Medulla oblongata (tissue), 1 donor: Measurements from ENCODE around the gene MIA.
"Not testable (repeated sequence)": the region's sequence is repeated elsewhere in the genome, so short reads cannot be mapped to it uniquely, and the experiment has no call there.

Experiments used
- DNase-seq: peaks from one replicate; pipeline ENCODE4 v3.0.0-alpha.2; 2015; ENCODE audit errors: extremely low spot score

The MIA gene

DNA sequence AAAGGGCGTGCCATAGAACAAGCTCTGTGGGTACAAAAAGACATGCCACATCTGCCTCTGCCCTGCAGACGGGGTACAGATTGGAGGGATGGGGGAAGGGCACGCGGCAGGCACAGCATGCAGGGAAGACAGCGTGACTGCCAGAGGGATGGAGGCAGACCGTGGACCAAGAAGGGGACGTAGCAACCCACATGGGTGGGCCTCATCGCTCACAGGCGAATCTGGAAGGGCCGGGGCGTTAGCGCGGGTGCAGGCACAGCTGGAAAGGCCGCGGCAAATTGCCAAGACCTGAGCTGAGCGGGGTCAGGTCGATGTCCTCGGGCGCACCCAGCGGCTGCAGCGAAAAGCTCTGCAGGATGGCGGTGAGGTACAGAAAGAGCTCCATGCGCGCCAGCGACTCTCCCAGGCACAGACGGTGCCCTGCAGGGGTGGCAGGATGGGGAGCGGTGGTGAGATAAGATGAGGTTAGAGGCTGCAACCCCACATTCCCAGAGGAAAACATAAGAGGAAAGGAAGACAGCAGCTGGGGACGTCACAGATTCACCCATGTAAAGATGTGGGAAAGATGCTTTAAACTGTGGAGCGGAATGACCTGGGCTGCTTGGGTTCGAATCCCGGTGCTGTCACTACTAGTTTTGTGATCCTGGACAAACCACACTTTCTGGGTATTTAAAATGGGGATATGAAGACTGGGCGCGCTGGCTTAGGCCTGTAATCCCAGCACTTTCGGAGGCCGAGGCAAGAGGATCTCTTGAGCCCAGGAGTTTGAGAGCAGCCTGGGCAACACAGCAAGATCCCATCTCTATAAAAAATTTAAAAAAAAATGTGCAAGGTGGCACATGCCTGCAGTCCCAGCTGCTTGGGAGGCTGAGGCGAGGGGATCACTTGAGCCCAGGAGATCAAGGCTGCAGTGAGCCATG, 43.4 kb downstream of the MIA start:
- peak; percentile 50 for DNase-seq

DNA sequence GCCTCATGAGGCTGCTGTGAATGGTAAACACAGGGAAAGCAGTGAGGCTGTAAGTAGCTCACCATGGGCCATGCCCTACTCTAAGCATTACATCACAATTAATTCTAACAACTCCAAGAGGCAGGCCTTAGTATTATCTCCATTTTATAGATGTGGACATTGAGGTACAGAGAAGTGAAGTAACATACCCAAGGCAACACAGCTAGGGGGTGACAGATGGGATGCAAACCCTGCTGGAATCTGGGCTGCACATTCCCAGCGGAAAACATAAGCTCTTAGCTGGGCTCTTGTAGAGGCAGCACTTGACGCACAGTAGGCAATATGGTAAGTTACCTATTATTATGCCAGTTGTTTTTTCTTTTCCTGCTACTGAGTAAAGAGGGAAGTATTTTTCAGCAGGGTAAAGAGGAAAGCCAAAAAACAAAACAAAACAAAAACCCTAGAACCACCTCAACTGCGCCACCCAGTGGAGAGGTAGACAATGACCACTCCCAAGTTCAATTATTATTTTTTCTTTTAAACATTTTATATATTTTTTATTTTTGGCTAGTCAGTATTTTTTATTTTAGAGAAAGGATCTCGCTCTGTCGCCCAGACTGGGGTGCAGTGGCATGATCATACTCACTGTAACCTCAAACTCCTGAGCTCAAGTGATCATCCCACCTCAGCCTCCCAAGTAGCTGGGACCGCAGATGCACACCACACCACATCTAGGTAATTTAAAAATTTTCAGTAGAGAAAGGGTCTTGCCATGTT, 44.3 kb downstream of the MIA start:
- DNase-seq, result peak; percentile 67

DNA sequence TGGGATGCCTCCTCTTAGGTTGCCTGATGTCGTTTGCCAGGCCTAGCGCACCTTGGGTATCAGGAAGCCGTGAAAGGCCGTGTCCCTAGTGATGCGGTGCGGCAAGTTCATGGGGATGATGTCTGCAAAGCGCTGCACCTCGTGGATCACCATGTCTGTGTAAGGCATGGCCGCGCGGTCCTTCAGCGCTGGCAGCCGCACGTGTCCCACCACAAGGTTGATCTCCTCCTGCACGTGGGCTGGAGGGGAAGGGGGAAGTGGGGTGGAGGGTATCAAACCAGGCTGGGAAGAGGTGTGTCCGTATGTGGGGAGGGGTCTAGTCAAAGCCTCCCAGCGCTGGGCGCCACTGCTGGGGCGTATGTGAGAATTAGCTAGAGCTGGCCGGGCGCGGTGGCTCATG, 46.8 kb downstream of the MIA start:
- DNase-seq, result no peak

DNA sequence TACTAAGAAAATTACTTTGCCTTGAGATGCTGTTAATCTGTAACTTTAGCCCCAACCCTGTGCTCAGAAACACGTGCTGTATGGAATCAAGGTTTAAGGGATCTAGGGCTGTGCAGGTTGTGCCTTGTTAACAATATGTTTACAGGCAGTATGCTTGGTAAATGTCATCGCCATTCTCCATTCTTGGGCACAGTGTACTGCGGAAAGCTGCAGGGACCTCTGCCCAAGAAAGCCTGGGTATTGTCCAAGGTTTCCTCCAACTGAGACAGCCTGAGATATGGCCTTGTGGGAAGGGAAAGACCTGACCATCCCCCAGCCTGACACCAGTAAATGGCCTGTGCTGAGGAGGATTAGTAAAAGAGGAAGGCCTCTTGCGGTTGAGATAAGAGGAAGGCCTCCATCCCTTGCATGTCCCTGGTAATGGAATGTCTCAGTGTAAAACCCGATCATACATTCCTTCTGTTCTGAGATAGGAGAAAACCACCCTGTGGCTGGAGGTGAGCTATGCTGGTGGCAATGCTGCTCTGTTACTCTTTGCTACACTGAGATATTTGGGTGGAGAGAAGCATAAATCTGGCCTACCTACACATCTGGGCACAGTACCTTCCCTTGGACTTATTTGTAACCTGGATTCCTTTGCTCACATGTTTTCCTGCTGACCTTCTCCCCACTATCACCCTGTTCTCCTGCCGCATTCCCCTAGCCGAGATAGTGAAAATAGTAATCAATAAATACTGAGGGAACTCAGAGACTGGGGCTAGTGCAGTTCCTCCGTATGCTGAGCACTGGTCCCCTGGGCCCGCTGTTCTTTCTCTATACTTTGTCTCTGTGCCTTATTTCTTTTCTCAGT, 47.6 kb downstream of the MIA start:
- peak; percentile 53 for DNase-seq

DNA sequence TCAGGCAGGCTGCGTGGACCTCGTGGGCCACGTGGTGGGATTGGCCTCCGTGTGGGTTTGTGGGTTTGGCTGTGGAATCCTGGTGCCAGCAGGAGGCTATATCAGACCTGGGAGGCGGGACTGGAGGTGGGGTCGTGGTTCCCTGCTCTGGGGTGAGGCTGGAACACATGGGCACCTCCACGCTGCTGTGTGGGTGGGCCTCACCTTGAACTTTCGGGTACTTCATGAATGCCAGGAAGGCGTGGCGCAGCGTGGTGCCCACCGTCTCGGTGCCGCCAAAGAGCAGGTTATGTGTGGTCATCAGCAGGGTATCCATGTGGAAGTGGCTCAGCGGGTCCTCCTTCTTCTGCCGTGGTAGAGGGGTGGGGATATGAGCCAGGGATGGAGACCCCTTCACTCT, 49.6 kb downstream of the MIA start:
- DNase-seq, result not testable (repeated sequence)

DNA sequence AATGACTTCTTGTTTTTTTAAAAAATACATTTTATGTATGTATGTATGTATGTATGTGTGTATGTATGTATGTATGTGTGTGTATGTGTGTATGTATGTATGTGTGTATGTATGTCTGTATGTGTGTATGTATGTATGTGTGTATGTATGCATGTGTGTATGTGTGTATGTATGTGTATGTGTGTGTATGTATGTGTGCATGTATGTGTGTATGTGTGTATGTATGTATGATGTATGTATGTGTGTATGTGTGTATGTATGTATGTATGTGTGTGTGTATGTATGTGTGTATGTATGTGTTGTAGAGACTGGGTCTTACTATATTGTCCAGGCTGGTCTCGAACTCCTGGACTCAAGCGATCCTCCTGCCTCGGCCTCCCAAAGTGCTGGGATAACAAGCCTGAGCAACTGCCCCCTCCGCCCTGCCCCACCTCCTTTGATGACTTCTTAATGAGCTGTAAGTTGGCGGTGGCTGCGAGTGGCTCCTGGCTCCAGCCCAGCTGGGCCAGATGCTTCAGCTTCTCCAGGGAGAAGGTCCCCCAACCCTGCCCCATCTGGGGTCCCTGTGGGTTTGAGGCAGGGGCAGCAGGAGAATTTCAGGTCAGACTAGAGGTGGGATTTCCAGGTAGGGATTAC, 50.3 kb downstream of the MIA start:
- DNase-seq, result not testable (repeated sequence)

DNA sequence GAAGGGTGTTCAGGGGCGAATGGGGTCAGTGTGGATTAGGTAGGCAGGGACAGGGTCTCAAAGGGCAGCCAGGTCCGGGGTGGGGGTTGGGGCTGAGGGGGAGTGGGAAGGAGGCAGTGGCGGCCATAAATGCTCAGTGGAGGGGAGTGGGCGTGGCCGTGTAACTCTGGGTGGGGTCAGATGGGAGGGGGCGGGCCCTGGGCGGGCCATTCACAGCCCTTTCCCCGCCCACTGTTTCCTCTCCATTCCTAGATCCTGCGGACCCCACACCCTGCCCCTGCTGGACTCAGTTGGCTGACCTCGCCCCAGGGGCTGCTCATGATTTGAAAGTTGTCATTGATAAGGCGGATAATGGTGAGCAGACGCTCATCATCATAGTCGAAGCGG, 51.0 kb downstream of the MIA start:
- not testable (repeated sequence) for DNase-seq

DNA sequence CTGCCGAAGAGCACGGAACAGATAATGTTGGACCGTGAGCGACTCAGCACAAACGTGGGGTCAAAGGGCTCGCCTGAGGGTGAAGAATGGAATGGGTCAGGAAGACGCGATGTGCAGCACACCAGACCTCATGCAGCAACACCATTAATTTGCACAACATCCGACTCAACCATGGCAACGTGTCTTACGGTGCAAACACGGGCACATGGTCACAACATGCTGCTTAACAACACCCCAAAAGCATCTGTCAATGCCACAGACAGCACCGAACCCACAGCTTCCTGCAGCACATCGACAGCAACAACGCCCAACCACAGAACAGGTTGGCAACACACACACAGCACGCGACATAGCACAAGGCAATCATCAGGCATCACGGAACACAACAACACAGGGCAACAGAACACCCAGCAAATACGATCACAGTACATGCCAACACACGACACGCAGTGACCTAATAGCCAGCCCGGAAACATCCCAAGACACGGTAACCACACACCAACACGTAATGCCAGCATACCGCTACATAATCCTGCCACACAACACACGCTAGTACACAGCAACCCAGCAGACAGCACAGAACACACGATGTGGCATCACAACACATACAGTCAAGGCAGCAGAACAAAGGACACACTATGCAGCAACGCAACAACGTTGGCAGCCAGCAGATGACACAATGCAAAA, 51.5 kb downstream of the MIA start:
- DNase-seq, result not testable (repeated sequence)
